ENCODE data around the gene PLA2R1.

Gene PLA2R1

DNA sequence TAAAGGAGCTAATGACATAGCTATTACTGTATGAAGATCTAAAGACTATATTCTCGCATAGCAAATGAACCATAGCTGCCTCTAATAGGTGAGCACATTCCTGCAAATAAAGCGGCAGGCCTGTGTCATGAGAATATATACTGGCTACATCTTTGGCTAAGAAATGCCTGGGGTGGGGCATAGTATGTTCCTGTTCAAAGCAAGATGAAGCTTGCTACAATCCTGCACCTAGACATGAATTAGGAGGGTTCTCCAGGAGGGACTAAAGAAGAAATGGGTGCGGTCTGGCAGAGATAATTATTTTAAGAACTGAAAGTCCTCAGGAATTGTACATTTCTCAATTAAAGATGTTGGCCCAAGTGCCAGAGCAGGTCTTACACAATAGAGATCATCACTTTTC, 46.8 kb upstream of the PLA2R1 start:
- TF ChIP-seq EZH2phosphoT487 (conservative IDR thresholded peaks at IDR 0.05; ENCODE audit: low read length), result no peak
- TF ChIP-seq, protein P1, sequence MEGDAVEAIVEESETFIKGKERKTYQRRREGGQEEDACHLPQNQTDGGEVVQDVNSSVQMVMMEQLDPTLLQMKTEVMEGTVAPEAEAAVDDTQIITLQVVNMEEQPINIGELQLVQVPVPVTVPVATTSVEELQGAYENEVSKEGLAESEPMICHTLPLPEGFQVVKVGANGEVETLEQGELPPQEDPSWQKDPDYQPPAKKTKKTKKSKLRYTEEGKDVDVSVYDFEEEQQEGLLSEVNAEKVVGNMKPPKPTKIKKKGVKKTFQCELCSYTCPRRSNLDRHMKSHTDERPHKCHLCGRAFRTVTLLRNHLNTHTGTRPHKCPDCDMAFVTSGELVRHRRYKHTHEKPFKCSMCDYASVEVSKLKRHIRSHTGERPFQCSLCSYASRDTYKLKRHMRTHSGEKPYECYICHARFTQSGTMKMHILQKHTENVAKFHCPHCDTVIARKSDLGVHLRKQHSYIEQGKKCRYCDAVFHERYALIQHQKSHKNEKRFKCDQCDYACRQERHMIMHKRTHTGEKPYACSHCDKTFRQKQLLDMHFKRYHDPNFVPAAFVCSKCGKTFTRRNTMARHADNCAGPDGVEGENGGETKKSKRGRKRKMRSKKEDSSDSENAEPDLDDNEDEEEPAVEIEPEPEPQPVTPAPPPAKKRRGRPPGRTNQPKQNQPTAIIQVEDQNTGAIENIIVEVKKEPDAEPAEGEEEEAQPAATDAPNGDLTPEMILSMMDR (IDR thresholded peaks at IDR 0.05; ENCODE audit: insufficient read depth, low read length, poor library complexity, severe bottlenecking), result no peak
- Histone ChIP-seq H3K4me3 (ENCODE audit: insufficient read depth, low read length, poor library complexity, severe bottlenecking) (no peak overlapping the region), H3K27ac (ENCODE audit: low read depth, low read length) (no peak overlapping the region), H2AFZ (ENCODE audit: low read depth, low read length, severe bottlenecking) (no peak overlapping the region), H3K79me2 (ENCODE audit: insufficient read depth, low read length) (no peaks in the 10 kb centered on the region), H3K4me2 (ENCODE audit: low read depth, low read length, poor library complexity, severe bottlenecking) (no peak overlapping the region), H4K20me1 (ENCODE audit: low read depth, low read length) (no peaks in the 10 kb centered on the region), H3K9ac (ENCODE audit: low read length) (no peak overlapping the region), H3K9me3 (ENCODE audit: insufficient read depth, low read length) (no peaks in the 10 kb centered on the region), H3K27me3 (ENCODE audit: low read length) (no peaks in the 10 kb centered on the region), H3K9me2 (replicated peaks; ENCODE audit: insufficient read depth, low read length) (no peaks in the 10 kb centered on the region), H3F3A (ENCODE audit: insufficient read depth) (no peaks in the 10 kb centered on the region), H3K36me3 (ENCODE audit: low read length) (no peaks in the 10 kb centered on the region)

DNA sequence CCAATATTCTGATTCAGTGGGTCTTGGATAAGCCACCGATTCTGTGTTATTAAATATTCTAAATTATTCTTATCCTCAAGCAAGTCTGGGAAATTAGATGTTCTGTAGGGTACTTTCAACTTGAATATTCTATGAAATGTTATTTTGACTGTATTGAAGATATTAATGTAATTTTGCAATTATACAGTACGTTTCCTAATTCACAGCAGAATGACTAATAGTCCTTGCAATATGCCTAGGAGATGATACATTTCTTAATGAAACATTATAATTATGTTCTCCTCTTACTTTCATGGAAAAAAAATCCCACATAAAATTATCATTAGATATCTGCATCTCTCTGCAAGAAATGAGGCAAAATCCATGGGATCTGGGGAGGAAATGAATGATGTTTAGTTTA, 46.2 kb upstream of the PLA2R1 start:
- no peaks in the 10 kb centered on the region for H3K9me2 ChIP-seq (replicated peaks; ENCODE audit: insufficient read depth, low read length)
- no peak overlapping the region for H3K9ac ChIP-seq (ENCODE audit: low read length)
- H3F3A ChIP-seq (ENCODE audit: insufficient read depth), result no peaks in the 10 kb centered on the region
- H3K27ac ChIP-seq (ENCODE audit: low read depth, low read length), result no peak overlapping the region
- TF ChIP-seq, protein P1 (IDR thresholded peaks at IDR 0.05; ENCODE audit: insufficient read depth, low read length, poor library complexity, severe bottlenecking), result no peak
- TF ChIP-seq EZH2phosphoT487 (conservative IDR thresholded peaks at IDR 0.05; ENCODE audit: low read length), result no peak
- H3K9me3 ChIP-seq (ENCODE audit: insufficient read depth, low read length), result no peaks in the 10 kb centered on the region
- no peak overlapping the region for H3K4me2 ChIP-seq (ENCODE audit: low read depth, low read length, poor library complexity, severe bottlenecking)
- no peak overlapping the region for H3K4me3 ChIP-seq (ENCODE audit: insufficient read depth, low read length, poor library complexity, severe bottlenecking)
- no peak overlapping the region for H2AFZ ChIP-seq (ENCODE audit: low read depth, low read length, severe bottlenecking)
- H4K20me1 ChIP-seq (ENCODE audit: low read depth, low read length), result no peaks in the 10 kb centered on the region
- no peaks in the 10 kb centered on the region for H3K36me3 ChIP-seq (ENCODE audit: low read length)
- no peaks in the 10 kb centered on the region for H3K27me3 ChIP-seq (ENCODE audit: low read length)
- H3K79me2 ChIP-seq (ENCODE audit: insufficient read depth, low read length), result no peaks in the 10 kb centered on the region

DNA sequence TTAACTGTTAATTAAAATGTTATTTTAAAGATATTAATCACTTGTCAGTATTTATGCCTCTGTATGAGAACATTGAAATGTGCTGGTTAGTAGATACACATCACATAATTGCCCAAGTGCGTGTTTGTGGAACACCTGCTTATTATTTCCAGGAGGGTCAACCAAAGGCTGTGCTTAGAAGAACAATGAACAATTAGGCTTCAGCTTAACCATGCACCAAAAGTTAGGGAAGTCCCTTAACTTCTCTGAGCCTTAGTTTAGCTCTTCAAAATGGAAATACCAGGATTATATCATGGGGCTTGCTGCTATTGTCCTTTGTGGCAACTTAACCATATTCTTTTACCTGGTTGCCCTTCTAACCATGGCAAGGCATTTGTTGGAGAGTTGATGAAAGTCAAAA, 43.0 kb upstream of the PLA2R1 start:
- no peak overlapping the region for H2AFZ ChIP-seq (ENCODE audit: low read depth, low read length, severe bottlenecking)
- no peak overlapping the region for H3K27ac ChIP-seq (ENCODE audit: low read depth, low read length)
- no peaks in the 10 kb centered on the region for H4K20me1 ChIP-seq (ENCODE audit: low read depth, low read length)
- H3K36me3 ChIP-seq (ENCODE audit: low read length), result no peaks in the 10 kb centered on the region
- no peaks in the 10 kb centered on the region for H3F3A ChIP-seq (ENCODE audit: insufficient read depth)
- H3K4me3 ChIP-seq (ENCODE audit: insufficient read depth, low read length, poor library complexity, severe bottlenecking), result no peak overlapping the region
- no peak overlapping the region for H3K9ac ChIP-seq (ENCODE audit: low read length)
- no peaks in the 10 kb centered on the region for H3K79me2 ChIP-seq (ENCODE audit: insufficient read depth, low read length)
- no peak for TF ChIP-seq EZH2phosphoT487 (conservative IDR thresholded peaks at IDR 0.05; ENCODE audit: low read length)
- TF ChIP-seq, protein P1 (IDR thresholded peaks at IDR 0.05; ENCODE audit: insufficient read depth, low read length, poor library complexity, severe bottlenecking), result no peak
- H3K27me3 ChIP-seq (ENCODE audit: low read length), result no peaks in the 10 kb centered on the region
- H3K9me2 ChIP-seq (replicated peaks; ENCODE audit: insufficient read depth, low read length), result no peaks in the 10 kb centered on the region
- H3K4me2 ChIP-seq (ENCODE audit: low read depth, low read length, poor library complexity, severe bottlenecking), result no peak overlapping the region
- no peaks in the 10 kb centered on the region for H3K9me3 ChIP-seq (ENCODE audit: insufficient read depth, low read length)
